GM18505 (cell line): ENCODE data around the gene SYMPK.

Experiments used
- ATAC-seq: cut with Tn5 transposase; IDR thresholded peaks from one replicate; pipeline ENCODE4 v1.9.1; 2021; ENCODE audit not compliant: unreplicated experiment
- POLR2A ChIP-seq: IDR thresholded peaks from 4 replicates; pipeline ENCODE4 v1.6.1; 2011; ENCODE audit warnings: borderline replicate concordance; ENCODE audit not compliant: insufficient read depth, insufficient read length; ENCODE audit errors: extremely low read depth

SYMPK gene

GRCh38 chr19:45798995-45799517 is 63.9 kb downstream of the SYMPK start:
- no peak for ATAC-seq
- TF ChIP-seq POLR2A, result no peak

DNA sequence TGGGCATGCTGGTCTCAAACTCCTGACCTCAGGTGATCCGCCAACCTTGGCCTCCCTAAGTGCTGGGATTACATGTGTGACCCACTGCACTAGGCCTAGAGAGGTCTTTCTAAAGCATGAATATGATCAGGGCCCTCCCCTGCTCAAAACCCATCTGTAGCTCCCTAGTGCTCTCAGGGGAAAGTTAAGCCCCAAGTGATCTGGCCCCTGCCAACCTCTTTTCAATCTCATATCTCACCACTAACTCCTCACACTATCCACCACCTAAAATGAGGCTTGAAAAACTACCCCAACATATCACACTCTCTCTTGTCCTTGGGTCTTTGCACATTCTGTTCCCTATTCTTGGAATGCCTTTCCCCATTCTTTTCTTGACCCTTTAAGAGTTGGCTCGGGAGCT is 68.3 kb downstream of the SYMPK start:
- TF ChIP-seq POLR2A, result no peak
- ATAC-seq, result no peak

DNA sequence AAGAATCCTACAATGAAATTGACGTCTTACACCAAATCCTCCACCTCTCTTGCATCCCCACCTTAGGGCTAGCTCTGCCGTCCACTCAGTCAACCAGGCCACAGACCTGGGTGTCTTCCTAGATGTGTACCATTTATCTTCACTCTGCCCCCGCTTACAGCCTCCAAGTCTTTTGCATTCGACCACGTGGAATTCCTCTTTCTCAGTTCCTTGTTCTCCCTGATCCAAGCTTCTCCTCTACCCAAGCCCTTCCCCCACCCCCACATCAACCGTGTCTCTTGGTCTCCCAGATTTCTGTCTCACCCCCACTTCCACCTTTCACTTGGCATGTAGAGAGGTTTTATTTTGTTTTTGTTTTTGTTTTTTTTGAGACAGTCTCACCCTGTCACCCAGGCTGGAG is 69.1 kb downstream of the SYMPK start:
- ATAC-seq, result no peak
- no peak for TF ChIP-seq POLR2A

GRCh38 chr19:45793178-45793564 is 69.8 kb downstream of the SYMPK start:
- ATAC-seq, result no peak
- no peak for TF ChIP-seq POLR2A

DNA sequence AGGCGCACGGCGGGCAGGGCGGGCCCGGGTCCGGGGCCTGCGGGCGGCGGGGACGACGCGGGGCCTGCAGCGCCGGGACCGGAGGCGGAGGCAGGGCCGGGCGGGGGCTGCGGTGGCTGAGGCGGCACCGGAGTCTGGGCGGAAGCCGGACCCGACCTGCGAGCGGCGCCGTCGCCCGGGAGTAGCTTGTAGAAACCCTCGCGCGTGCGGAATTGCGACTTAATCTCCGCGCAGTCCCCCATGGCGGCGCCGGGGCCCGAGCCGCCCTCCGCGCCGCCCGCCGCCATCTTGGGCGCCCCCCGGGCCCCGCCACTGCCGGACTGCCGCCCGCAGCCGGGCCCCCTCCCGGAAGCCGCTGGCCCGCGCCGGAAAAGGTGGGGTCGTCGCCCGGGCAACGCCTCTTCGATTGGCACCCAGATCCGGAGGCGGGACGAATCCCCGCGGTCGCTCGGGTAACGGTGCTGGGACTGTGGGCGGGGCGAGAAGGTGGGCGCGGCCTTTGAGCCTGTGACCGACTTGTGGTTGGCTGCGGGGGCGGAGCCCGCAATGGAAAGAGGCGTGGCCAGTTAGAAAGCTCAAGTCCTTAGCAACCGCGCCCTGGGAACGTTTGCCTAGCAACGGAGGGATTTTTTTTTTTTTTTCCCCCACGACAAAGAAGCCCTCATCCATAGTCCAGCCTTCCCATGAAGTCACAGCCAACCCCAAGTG is 70.3 kb downstream of the SYMPK start, which contains the start of gene DMWD:
Gene DMWD (minus strand): TSS at position 376 of the 708 bp plus-strand sequence. CDS start 89 bp downstream, at position 287.
- peak; percentile 82 for ATAC-seq
- peak; percentile 85 for TF ChIP-seq POLR2A

- peak; percentile 34 for ATAC-seq
- TF ChIP-seq POLR2A, result no peak
Measured at GRCh38 chr19:45791744-45792469, 71.0 kb downstream of the SYMPK start.

- no peak for TF ChIP-seq POLR2A
- ATAC-seq, result no peak
Measured at GRCh38 chr19:45790942-45791341, 72.0 kb downstream of the SYMPK start.

GRCh38 chr19:45789035-45789786 is 73.7 kb downstream of the SYMPK start:
- TF ChIP-seq POLR2A, result no peak

DNA sequence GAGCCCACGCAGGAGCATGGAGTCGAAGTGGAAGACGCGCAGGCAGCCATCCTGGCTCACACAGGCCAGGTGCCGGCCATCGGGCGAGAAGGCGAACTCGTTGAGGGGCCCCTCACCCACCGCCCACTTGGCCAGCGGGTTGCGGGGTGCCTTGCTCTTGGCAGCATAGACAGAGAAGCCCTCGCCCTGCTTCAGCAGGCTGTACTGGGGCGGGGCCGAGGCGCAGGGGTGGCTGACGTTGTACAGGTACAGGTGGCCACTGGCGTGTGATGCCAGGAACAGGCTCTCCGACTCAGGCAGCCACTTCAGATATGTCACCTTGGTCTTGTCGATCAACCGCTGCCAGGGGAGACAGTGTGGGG is 76.4 kb downstream of the SYMPK start:
- ATAC-seq, result no peak
- no peak for TF ChIP-seq POLR2A

More at GRCh38 chr19:45789035-45789786, 73.7 kb downstream of the SYMPK start:
- ATAC-seq, result no peak

DNA sequence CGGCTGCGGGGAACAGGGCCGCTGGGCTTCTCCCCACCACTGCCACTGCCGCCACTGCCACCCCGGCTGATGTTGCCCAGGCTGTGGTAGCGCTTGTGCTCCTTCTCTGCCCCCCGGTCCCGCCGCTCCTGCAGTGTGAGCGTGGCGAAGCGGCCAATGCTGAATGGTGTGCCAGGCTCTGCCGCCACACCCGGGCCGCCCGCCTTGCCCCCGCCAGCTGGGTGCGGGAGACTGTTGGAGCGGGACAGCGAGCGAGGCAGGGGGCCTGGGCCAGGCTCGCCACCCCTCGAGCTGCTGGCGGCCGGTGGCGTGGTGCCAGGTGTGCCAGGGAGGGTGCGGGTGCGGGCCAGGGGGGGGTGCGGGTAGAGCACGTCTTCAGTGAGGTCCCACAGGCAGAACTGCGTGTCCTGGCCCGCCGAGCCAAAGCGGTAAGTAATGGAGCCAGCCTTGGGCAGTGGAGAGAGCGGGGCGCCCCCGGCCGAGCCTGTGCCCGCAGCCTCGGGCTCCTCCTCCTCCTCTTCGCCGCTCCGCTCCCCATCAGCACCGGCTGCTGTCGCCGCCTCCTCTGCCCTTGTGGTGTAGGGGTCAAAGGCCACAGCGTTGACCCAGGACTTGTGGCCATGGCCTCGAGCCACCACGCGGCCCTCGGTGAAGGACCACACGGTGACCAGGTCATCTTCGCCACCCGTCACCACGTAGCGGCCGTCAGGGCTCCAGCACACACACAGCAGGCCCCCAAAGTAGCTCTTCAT is 77.0 kb downstream of the SYMPK start:
- TF ChIP-seq POLR2A, result no peak
- no peak for ATAC-seq

DNA sequence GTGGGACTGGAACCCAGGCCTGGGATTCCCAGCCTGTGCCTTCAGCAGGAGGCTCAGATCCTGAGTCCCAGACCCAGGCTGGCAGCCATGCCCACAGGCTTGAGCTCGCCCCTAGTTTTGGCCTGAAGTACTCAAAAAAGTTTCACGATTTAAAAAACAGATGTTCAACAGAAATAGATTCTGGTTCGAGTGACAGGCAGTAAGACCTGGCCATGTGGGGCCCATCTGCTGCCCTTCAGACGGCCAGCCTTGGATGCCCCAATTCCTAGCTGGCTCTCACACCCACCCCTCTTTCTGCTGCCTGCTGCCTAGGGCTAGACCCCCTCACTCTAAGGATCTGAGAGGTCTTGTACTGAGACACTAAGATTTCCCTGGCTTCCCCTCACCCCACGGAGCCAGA is 77.8 kb downstream of the SYMPK start:
- no peak for ATAC-seq
- no peak for TF ChIP-seq POLR2A

DNA sequence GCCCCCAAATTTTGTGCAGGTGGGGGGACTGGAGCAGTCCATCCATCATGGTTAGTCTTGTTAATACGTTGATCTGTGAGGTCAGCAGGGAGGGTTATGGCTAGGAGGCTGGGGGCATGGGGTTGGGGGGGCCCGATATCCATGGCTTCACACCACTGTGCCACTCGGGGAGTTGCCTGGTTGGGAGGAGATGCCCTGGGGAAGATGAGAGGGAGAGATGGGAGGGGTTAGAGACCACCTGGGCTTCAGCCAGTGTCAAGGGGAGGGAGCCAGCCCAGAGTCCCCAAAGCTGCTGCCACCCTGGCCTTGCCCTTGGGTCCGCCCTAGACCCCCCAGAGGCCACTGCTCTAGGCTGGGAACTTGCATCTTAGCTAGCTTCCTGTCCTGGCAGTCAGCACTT is 78.9 kb downstream of the SYMPK start:
- ATAC-seq, result no peak
- TF ChIP-seq POLR2A, result no peak

DNA sequence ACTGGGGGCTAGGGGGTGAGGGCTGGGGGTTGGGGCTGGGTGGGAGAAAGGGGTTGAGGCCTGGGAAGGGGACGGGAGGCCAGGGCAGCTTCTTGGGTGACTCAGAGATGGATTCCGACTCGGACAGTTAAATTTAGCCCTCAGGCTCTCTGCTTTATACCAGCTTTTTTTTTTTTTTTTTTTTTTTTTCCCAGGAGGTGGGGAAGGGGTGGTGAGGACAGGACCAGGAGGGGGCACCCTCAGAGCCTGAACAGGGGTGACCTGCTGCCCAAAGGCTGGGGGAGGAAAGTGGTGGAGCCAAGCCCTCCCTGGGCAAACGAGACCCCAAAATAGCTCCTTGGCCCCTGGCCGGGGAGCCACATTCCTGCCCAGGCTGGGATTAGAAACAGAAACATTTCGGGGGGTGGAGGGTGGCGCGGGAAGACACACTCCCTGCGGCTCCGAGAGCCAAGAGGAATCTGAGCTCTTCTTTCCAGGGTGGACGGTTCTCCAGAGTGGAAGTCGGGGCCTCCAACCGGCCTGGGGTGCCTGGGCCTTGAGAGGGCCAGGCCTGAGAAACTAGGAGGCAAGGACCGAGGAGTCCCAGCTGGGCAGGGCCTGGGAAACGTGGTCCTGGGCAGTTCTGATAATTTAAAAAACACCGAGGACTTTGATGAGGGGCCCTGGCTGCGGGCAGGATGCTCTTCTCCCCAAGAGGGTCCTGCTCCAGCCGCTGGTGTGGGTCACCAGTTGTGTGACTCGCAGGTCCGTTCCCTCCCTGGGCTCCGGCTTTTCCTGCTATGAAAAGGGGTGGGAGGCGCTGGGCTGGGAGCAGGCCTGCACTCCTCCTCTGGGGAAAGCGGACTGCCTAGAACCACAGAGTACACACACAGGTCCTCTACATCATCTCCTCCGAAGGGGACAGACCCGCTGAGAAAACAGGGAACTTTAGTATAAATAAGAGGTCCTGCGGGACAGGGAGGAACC is 79.8 kb downstream of the SYMPK start:
- no peak for TF ChIP-seq POLR2A
- no peak for ATAC-seq
